H1 (cell line): Measurements from ENCODE around the gene NUP98.

Experiments
- JUND ChIP-seq: IDR thresholded peaks from 2 replicates; pipeline ENCODE4 v1.6.1; 2011; ENCODE audit warnings: mild to moderate bottlenecking, improper control_type of control experiment, low read length
- NRF1 ChIP-seq: IDR thresholded peaks from 2 replicates; pipeline ENCODE4 v1.6.1; 2011; ENCODE audit warnings: mild to moderate bottlenecking, low read depth, low read length, improper control_type of control experiment
- POLR2AphosphoS5 ChIP-seq: IDR thresholded peaks from 2 replicates; pipeline ENCODE4 v1.6.1; 2011; ENCODE audit warnings: low read depth, low read length
- TF ChIP-seq, protein P1 (sequence below), 3 experiments: IDR thresholded peaks; 1 replicate in 2 of 3; 2 replicates in 1 of 3; pipeline versions ENCODE4 v1.5.1 to v1.6.1; 2011; ENCODE audit warnings: low read length in 3 of 3, mild to moderate bottlenecking in 3 of 3, inconsistent platforms in 2 of 3, low read depth in 1 of 3, moderate library complexity in 1 of 3; ENCODE audit not compliant: insufficient read depth in 1 of 3; ENCODE audit errors: control extremely low read depth in 1 of 3

DNA sequence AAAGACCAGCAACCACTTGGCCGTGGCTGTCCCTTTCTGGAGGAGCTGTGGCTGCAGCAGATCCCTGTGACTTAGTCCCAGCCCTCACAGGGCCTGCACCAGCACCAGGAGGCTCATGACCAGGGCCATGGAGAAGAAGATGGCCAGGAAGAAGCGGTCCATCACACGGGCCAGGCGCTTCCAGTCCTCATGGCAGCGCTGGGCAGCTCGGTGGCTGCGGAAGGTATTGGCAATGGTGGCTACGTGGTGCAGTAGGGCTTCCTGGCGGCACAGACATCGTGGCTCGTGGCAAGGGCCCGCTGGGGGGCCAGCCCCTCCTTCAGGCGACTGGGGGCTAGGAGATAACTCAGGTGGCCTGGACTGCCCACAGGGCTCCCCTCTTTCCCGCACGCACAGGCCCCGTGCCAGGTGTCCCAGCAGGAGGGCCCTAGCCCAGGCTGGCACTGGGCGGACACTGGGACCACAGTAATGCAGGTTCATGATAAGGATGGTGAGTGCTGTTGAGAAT, 131.3 kb downstream of the NUP98 start:
- TF ChIP-seq POLR2AphosphoS5 = no peak
- TF ChIP-seq NRF1 = no peak
- TF ChIP-seq, protein P1, sequence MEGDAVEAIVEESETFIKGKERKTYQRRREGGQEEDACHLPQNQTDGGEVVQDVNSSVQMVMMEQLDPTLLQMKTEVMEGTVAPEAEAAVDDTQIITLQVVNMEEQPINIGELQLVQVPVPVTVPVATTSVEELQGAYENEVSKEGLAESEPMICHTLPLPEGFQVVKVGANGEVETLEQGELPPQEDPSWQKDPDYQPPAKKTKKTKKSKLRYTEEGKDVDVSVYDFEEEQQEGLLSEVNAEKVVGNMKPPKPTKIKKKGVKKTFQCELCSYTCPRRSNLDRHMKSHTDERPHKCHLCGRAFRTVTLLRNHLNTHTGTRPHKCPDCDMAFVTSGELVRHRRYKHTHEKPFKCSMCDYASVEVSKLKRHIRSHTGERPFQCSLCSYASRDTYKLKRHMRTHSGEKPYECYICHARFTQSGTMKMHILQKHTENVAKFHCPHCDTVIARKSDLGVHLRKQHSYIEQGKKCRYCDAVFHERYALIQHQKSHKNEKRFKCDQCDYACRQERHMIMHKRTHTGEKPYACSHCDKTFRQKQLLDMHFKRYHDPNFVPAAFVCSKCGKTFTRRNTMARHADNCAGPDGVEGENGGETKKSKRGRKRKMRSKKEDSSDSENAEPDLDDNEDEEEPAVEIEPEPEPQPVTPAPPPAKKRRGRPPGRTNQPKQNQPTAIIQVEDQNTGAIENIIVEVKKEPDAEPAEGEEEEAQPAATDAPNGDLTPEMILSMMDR (IDR thresholded peaks at IDR 0.05; ENCODE audit: control extremely low read depth in 1 of 3, insufficient read depth in 1 of 3, low read depth in 1 of 3, low read length in 3 of 3) = no peak
- no peak for TF ChIP-seq JUND
